ENCODE measurements around the gene AGAP1.

GRCh38 chr2:235449568-235449967 lies 44.3 kb upstream of the AGAP1 start:
- TF ChIP-seq POLR2A (IDR thresholded peaks at IDR 0.05), result no peak
- TF ChIP-seq, protein P1, sequence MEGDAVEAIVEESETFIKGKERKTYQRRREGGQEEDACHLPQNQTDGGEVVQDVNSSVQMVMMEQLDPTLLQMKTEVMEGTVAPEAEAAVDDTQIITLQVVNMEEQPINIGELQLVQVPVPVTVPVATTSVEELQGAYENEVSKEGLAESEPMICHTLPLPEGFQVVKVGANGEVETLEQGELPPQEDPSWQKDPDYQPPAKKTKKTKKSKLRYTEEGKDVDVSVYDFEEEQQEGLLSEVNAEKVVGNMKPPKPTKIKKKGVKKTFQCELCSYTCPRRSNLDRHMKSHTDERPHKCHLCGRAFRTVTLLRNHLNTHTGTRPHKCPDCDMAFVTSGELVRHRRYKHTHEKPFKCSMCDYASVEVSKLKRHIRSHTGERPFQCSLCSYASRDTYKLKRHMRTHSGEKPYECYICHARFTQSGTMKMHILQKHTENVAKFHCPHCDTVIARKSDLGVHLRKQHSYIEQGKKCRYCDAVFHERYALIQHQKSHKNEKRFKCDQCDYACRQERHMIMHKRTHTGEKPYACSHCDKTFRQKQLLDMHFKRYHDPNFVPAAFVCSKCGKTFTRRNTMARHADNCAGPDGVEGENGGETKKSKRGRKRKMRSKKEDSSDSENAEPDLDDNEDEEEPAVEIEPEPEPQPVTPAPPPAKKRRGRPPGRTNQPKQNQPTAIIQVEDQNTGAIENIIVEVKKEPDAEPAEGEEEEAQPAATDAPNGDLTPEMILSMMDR (IDR thresholded peaks at IDR 0.05), result no peak

Data from thyroid gland (tissue), 4 donors.